IMR-90 (cell line): ENCODE results near the gene ERH. TPM values are rescaled to one million over a fixed set of nuclear protein-coding genes. Genes with fewer than 3 reads are reported as not detected.

Experiments
- ATAC-seq: fragments of 200-7000 bp; cut with Tn5 transposase; 2 replicates; pipeline ENCODE4 v1.9.1; 2020; ENCODE audit warnings: low read depth, mild to moderate bottlenecking, moderate library complexity
- BruUV-seq: library from RNA; stranded (reverse); fragments of 400-500 nt; replicated peaks from 2 replicates; lab custom pipeline; 2021; lab: Mats Ljungman, UMichigan
- CTCF ChIA-PET: fragments of 300-600 bp; formaldehyde crosslinking; extraction: SDS; loops from one replicate; lab custom pipeline; 2021; ENCODE audit warnings: antibody characterized with exemption; lab: Yijun Ruan, JAX
- POLR2A ChIA-PET: fragments of 300-600 bp; sonication (Branson Sonifier 250); formaldehyde crosslinking; loops from one replicate; lab custom pipeline; 2022; ENCODE audit warnings: antibody characterized with exemption; ENCODE audit not compliant: unreplicated experiment; lab: Charles Lee
- DNase-seq: peaks from one replicate; pipeline ENCODE4 v3.0.0; 2013
- H2AFZ ChIP-seq: replicated peaks from 2 replicates; pipeline ENCODE3; 2013; ENCODE audit warnings: low read length, mild to moderate bottlenecking; ENCODE audit not compliant: poor library complexity
- H2AK5ac ChIP-seq: 2 replicates; pipeline ENCODE4 v1.6.1; 2013; ENCODE audit warnings: low read depth, low read length, inconsistent platforms
- H2AK9ac ChIP-seq: replicated peaks from 2 replicates; pipeline ENCODE3; 2013; ENCODE audit warnings: mild to moderate bottlenecking, low read depth, low read length, moderate library complexity; ENCODE audit not compliant: poor library complexity
- H2BK120ac ChIP-seq: 2 replicates; pipeline ENCODE4 v1.6.1; 2013; ENCODE audit warnings: low read depth, low read length, inconsistent platforms
- H2BK15ac ChIP-seq: 3 replicates; pipeline ENCODE4 v1.6.1; 2013; ENCODE audit warnings: low read depth, low read length, inconsistent platforms
- H2BK20ac ChIP-seq: 2 replicates; pipeline ENCODE4 v1.6.1; 2013; ENCODE audit warnings: low read depth, mild to moderate bottlenecking, inconsistent platforms, low read length, moderate library complexity
- H2BK5ac ChIP-seq: 2 replicates; pipeline ENCODE4 v1.6.1; 2013; ENCODE audit warnings: mild to moderate bottlenecking, low read depth, low read length, inconsistent platforms; ENCODE audit not compliant: poor library complexity, severe bottlenecking
- H3K14ac ChIP-seq: replicated peaks from 2 replicates; pipeline ENCODE4 v1.6.1; 2013; ENCODE audit warnings: low read depth, low read length, inconsistent platforms
- H3K18ac ChIP-seq: 2 replicates; pipeline ENCODE4 v1.6.1; 2013; ENCODE audit warnings: low read depth, low read length, control low read depth
- H3K23ac ChIP-seq: 2 replicates; pipeline ENCODE4 v1.6.1; 2013; ENCODE audit warnings: low read depth, low read length, inconsistent platforms
- H3K27ac ChIP-seq: 2 replicates; pipeline ENCODE4 v1.5.1; 2013; ENCODE audit warnings: mild to moderate bottlenecking, control low read depth, low read length; ENCODE audit not compliant: insufficient read depth
- H3K27me3 ChIP-seq: 2 replicates; pipeline ENCODE4 v1.6.1; 2013; ENCODE audit warnings: low read length; ENCODE audit not compliant: control insufficient read depth, insufficient read depth
- H3K36me3 ChIP-seq: 2 replicates; pipeline ENCODE4 v1.6.1; 2013; ENCODE audit warnings: low read length, mixed read lengths; ENCODE audit not compliant: control insufficient read depth, insufficient read depth
- H3K4ac ChIP-seq: 2 replicates; pipeline ENCODE4 v1.6.1; 2013; ENCODE audit warnings: low read depth, low read length, inconsistent platforms
- H3K4me1 ChIP-seq: 2 replicates; pipeline ENCODE4 v1.6.1; 2013; ENCODE audit warnings: low read length, mixed read lengths; ENCODE audit not compliant: control insufficient read depth, insufficient read depth
- H3K4me2 ChIP-seq: 2 replicates; pipeline ENCODE4 v1.6.1; 2013; ENCODE audit warnings: low read depth, mild to moderate bottlenecking, control low read depth, low read length, moderate library complexity
- H3K4me3 ChIP-seq: 2 replicates; pipeline ENCODE4 v1.5.1; 2013; ENCODE audit warnings: low read depth, mild to moderate bottlenecking, control low read depth, low read length, moderate library complexity; ENCODE audit not compliant: insufficient read depth
- H3K56ac ChIP-seq: 2 replicates; pipeline ENCODE4 v1.6.1; 2013; ENCODE audit warnings: low read length, inconsistent platforms; ENCODE audit not compliant: insufficient read depth; ENCODE audit errors: extremely low read depth
- H3K79me1 ChIP-seq, 2 experiments: 2 replicates each; pipeline ENCODE4 v1.6.1; 2013; ENCODE audit warnings: low read length in 2 of 2, inconsistent platforms in 1 of 2, low read depth in 1 of 2
- H3K9ac ChIP-seq: 2 replicates; pipeline ENCODE4 v1.6.1; 2013; ENCODE audit warnings: low read depth, low read length, control low read depth
- H3K9me1 ChIP-seq: 2 replicates; pipeline ENCODE4 v1.6.1; 2013; ENCODE audit warnings: low read length, inconsistent platforms; ENCODE audit not compliant: insufficient read depth
- H3K9me3 ChIP-seq: 2 replicates; pipeline ENCODE4 v1.6.1; 2013; ENCODE audit warnings: low read length; ENCODE audit not compliant: control insufficient read depth, insufficient read depth
- H4K20me1 ChIP-seq: 2 replicates; pipeline ENCODE4 v1.6.1; 2013; ENCODE audit warnings: low read length, inconsistent platforms; ENCODE audit not compliant: insufficient read depth
- H4K5ac ChIP-seq: 2 replicates; pipeline ENCODE4 v1.6.1; 2013; ENCODE audit warnings: mild to moderate bottlenecking, low read depth, low read length, control low read depth
- H4K8ac ChIP-seq, 2 experiments: 2 replicates each; pipeline ENCODE4 v1.6.1; 2013; ENCODE audit warnings: low read depth in 2 of 2, low read length in 2 of 2, control low read depth in 1 of 2, inconsistent platforms in 1 of 2
- H4K91ac ChIP-seq: 2 replicates; pipeline ENCODE4 v1.6.1; 2013; ENCODE audit warnings: low read depth, low read length, inconsistent platforms; ENCODE audit not compliant: insufficient read depth
- BHLHE40 ChIP-seq: fragments of 150-350 bp; IDR thresholded peaks from 2 replicates; pipeline ENCODE4 v1.6.1; 2016; ENCODE audit warnings: mild to moderate bottlenecking, low read depth, low read length
- CEBPB ChIP-seq: IDR thresholded peaks from 2 replicates; pipeline ENCODE4 v1.6.1; 2012; ENCODE audit warnings: low read depth, low read length, improper control_type of control experiment
- FOS ChIP-seq: fragments of 150-350 bp; IDR thresholded peaks from 2 replicates; pipeline ENCODE4 v1.6.1; 2016; ENCODE audit warnings: low read depth, low read length
- MAFK ChIP-seq: IDR thresholded peaks from 2 replicates; pipeline ENCODE4 v1.6.1; 2012; ENCODE audit warnings: low read depth, low read length, improper control_type of control experiment
- MAZ ChIP-seq: IDR thresholded peaks from 2 replicates; pipeline ENCODE4 v1.6.1; 2012; ENCODE audit warnings: low read depth, mild to moderate bottlenecking, low read length, improper control_type of control experiment, moderate library complexity, borderline replicate concordance
- MXI1 ChIP-seq: IDR thresholded peaks from 2 replicates; pipeline ENCODE4 v1.6.1; 2012; ENCODE audit warnings: low read depth, mild to moderate bottlenecking, low read length, moderate library complexity, borderline replicate concordance
- NFE2L2 ChIP-seq: fragments of 150-350 bp; IDR thresholded peaks from 2 replicates; pipeline ENCODE4 v1.6.1; 2016; ENCODE audit warnings: low read depth, mild to moderate bottlenecking, low read length
- POLR2A ChIP-seq: IDR thresholded peaks from 2 replicates; pipeline ENCODE4 v1.6.1; 2012; ENCODE audit warnings: mild to moderate bottlenecking, low read depth, low read length
- RAD21 ChIP-seq: IDR thresholded peaks from 2 replicates; pipeline ENCODE4 v1.6.1; 2012; ENCODE audit warnings: low read length, improper control_type of control experiment
- RFX5 ChIP-seq: IDR thresholded peaks from 2 replicates; pipeline ENCODE4 v1.8.0; 2012; ENCODE audit warnings: low read depth, mild to moderate bottlenecking, low read length, moderate library complexity
- SMC3 ChIP-seq: fragments of 150-350 bp; IDR thresholded peaks from 2 replicates; pipeline ENCODE4 v1.6.1; 2016; ENCODE audit warnings: low read depth, mild to moderate bottlenecking, antibody characterized with exemption, low read length, moderate library complexity
- WGBS, 2 experiments: methylation state at CpG; one replicate each; pipeline versions ENCODE4 v1.1.5 to v1.1.7; 2013; ENCODE audit warnings: missing lambda C conversion rate in 2 of 2; ENCODE audit not compliant: insufficient read length in 1 of 2; ENCODE audit errors: extremely low coverage in 2 of 2; 5-methylcytosine and 5-hydroxymethylcytosine counted together
- dilution Hi-C: fragments of 300-500 bp; cut with HindIII; formaldehyde crosslinking; loops from one replicate; pipeline ENCODE4 v1.14.3; 2018; ENCODE audit warnings: low sequenced_read_pairs; ENCODE audit not compliant: unreplicated experiment
- in situ Hi-C: fragments of 300-500 bp; cut with MboI; formaldehyde crosslinking; loops from 3 replicates; pipeline ENCODE4 v1.14.3; 2019; ENCODE audit warnings: low sequenced_read_pairs, inconsistent platforms, mixed read lengths
- intact Hi-C: fragments of 100-400 bp; cut with micrococcal nuclease; formaldehyde crosslinking; loops from 2 replicates; pipeline ENCODE4 v1.10.0; 2022
- polyA plus RNA-seq, 3 experiments: library from polyadenylated mRNA; depleted of rRNA; stranded (reverse); fragments of >200 nt; gene quantifications; 2 replicates each; pipeline ENCODE4 v1.2.3, GENCODE V29; 2012; ENCODE audit warnings: low replicate concordance in 1 of 3
- total RNA-seq: library from RNA; depleted of rRNA; stranded (reverse); fragments of >200 nt; gene quantifications from 2 replicates; pipeline ENCODE4 v1.2.3, GENCODE V29; 2012
- TF ChIP-seq, protein P1 (sequence below): conservative IDR thresholded peaks from 2 replicates; pipeline ENCODE4 v1.5.1; 2012; ENCODE audit warnings: mild to moderate bottlenecking, low read depth, low read length, improper control_type of control experiment
- TF ChIP-seq, protein P2 (sequence below): fragments of 150-350 bp; IDR thresholded peaks from 2 replicates; pipeline ENCODE4 v1.6.1; 2016; ENCODE audit warnings: low read depth, mild to moderate bottlenecking, low read length, moderate library complexity, borderline replicate concordance
- TF ChIP-seq, protein P3 (sequence below): fragments of 150-350 bp; IDR thresholded peaks from 2 replicates; pipeline ENCODE4 v1.6.1; 2017; ENCODE audit warnings: mild to moderate bottlenecking, antibody characterized with exemption, low read length, low read depth

Gene ERH
- total and polyA plus RNA-seq, 2 of the 4 experiments (the other 2 are of a cell fraction): 64.2 to 150 TPM

DNA sequence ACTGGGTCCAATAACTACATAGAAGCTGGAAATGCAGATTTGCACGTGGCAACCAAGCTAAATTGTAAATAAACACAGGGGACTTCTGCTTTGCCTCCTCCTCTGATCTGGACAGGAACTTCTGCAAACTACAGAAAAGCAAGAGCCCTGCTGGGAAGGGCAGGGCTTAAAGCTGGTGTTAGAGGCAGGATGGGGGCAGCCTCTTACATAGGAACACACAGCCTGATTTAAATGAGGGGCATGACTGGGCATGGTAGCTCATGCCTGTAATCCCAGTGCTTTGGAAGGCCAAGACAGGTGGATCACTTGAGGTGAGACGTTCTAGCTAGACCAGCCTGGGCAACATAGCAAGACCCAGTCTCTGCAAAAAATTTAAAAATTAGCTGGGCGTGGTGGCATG is 46.7 kb downstream of the ERH start:
- ATAC-seq: no peak

More for the DNA sequence above, 46.7 kb downstream of the ERH start:
- H2BK120ac ChIP-seq: no peak overlapping the region
- no peak overlapping the region for H3K4me2 ChIP-seq
- intact Hi-C loops (no loop called here), in situ Hi-C loops (no loop called here), dilution Hi-C loops (no loop called here)
- no peak overlapping the region for H3K4me3 ChIP-seq
- ChIA-PET POLR2A (no interaction called here), CTCF (no interaction called here)
- H3K9ac ChIP-seq: no peak overlapping the region
- H2BK5ac ChIP-seq: no peak overlapping the region
- no peaks in the 10 kb centered on the region for H3K9me1 ChIP-seq
- H3K27me3 ChIP-seq: peaks cover 27% of the 10 kb centered on the region
- H3K14ac ChIP-seq: no peak overlapping the region
- H4K5ac ChIP-seq: no peak overlapping the region
- 47% methylated on average over 3 of the region's 3 CpGs; no CpG with 5 or more reads in 1 of the 2 experiments for WGBS, 2 experiments
- no peaks in the 10 kb centered on the region for H4K20me1 ChIP-seq
- H3K9me3 ChIP-seq: no peaks in the 10 kb centered on the region
- no peak overlapping the region for H3K23ac ChIP-seq
- no peak overlapping the region for H4K91ac ChIP-seq
- no peak for DNase-seq
- no peak overlapping the region for H3K18ac ChIP-seq
- H2BK15ac ChIP-seq: no peak overlapping the region
- H2AK9ac ChIP-seq: no peak overlapping the region
- TF ChIP-seq, protein P1, sequence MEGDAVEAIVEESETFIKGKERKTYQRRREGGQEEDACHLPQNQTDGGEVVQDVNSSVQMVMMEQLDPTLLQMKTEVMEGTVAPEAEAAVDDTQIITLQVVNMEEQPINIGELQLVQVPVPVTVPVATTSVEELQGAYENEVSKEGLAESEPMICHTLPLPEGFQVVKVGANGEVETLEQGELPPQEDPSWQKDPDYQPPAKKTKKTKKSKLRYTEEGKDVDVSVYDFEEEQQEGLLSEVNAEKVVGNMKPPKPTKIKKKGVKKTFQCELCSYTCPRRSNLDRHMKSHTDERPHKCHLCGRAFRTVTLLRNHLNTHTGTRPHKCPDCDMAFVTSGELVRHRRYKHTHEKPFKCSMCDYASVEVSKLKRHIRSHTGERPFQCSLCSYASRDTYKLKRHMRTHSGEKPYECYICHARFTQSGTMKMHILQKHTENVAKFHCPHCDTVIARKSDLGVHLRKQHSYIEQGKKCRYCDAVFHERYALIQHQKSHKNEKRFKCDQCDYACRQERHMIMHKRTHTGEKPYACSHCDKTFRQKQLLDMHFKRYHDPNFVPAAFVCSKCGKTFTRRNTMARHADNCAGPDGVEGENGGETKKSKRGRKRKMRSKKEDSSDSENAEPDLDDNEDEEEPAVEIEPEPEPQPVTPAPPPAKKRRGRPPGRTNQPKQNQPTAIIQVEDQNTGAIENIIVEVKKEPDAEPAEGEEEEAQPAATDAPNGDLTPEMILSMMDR: no peak
- TF ChIP-seq POLR2A (no peak), BHLHE40 (no peak), RAD21 (no peak), FOS (no peak), MAZ (no peak), CEBPB (no peak), MXI1 (no peak), RFX5 (no peak), MAFK (no peak), NFE2L2 (no peak), SMC3 (no peak)
- TF ChIP-seq, protein P2, sequence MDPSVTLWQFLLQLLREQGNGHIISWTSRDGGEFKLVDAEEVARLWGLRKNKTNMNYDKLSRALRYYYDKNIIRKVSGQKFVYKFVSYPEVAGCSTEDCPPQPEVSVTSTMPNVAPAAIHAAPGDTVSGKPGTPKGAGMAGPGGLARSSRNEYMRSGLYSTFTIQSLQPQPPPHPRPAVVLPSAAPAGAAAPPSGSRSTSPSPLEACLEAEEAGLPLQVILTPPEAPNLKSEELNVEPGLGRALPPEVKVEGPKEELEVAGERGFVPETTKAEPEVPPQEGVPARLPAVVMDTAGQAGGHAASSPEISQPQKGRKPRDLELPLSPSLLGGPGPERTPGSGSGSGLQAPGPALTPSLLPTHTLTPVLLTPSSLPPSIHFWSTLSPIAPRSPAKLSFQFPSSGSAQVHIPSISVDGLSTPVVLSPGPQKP: no peak
- TF ChIP-seq, protein P3, sequence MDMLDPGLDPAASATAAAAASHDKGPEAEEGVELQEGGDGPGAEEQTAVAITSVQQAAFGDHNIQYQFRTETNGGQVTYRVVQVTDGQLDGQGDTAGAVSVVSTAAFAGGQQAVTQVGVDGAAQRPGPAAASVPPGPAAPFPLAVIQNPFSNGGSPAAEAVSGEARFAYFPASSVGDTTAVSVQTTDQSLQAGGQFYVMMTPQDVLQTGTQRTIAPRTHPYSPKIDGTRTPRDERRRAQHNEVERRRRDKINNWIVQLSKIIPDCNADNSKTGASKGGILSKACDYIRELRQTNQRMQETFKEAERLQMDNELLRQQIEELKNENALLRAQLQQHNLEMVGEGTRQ: no peak
- no peak overlapping the region for H2BK20ac ChIP-seq
- H3K36me3 ChIP-seq: no peaks in the 10 kb centered on the region
- peaks cover 5% of the 10 kb centered on the region for H3K4me1 ChIP-seq
- H3K4ac ChIP-seq: no peak overlapping the region
- no TSS peak for BruUV-seq
- no peak overlapping the region for H2AK5ac ChIP-seq
- no peak overlapping the region for H4K8ac ChIP-seq
- no peak overlapping the region for H3K56ac ChIP-seq
- no peaks in the 10 kb centered on the region for H3K79me1 ChIP-seq
- no peak overlapping the region for H2AFZ ChIP-seq
- H3K27ac ChIP-seq: no peak overlapping the region
